Endodermal cell (in vitro differentiated cells): ENCODE measurements around the gene B3GALNT1. TPM values are rescaled to one million over a fixed set of nuclear protein-coding genes. Genes with fewer than 3 reads are reported as not detected.

Experiments
- DNase-seq: peaks from one replicate; pipeline ENCODE4 v3.0.0-alpha.2; 2017
- H3K27ac ChIP-seq: 2 replicates; pipeline ENCODE4 v1.5.1; 2013; ENCODE audit warnings: mild to moderate bottlenecking, low read depth, low read length, moderate library complexity
- H3K27me3 ChIP-seq: 2 replicates; pipeline ENCODE4 v1.6.1; 2013; ENCODE audit warnings: mild to moderate bottlenecking, low read length, moderate library complexity; ENCODE audit not compliant: insufficient read depth, control insufficient read depth, poor library complexity, severe bottlenecking
- H3K36me3 ChIP-seq: 2 replicates; pipeline ENCODE4 v1.7.0; 2013; ENCODE audit warnings: mild to moderate bottlenecking, low read length, moderate library complexity; ENCODE audit not compliant: control insufficient read depth, insufficient read depth
- H3K4me1 ChIP-seq: one replicate; pipeline ENCODE4 v1.7.0; 2013; ENCODE audit warnings: low read length; ENCODE audit not compliant: control insufficient read depth, insufficient read depth
- H3K4me3 ChIP-seq: 2 replicates; pipeline ENCODE4 v1.5.1; 2013; ENCODE audit warnings: mild to moderate bottlenecking, low read length, moderate library complexity
- H3K9ac ChIP-seq: 2 replicates; pipeline ENCODE4 v1.6.1; 2013; ENCODE audit warnings: mild to moderate bottlenecking, low read length, moderate library complexity; ENCODE audit not compliant: poor library complexity, severe bottlenecking; ENCODE audit errors: extremely low read depth
- H3K9me3 ChIP-seq: 2 replicates; pipeline ENCODE4 v1.6.1; 2013; ENCODE audit warnings: mild to moderate bottlenecking, low read length, moderate library complexity; ENCODE audit not compliant: control insufficient read depth
- H3K27ac Mint-ChIP-seq: 2 replicates; pipeline ENCODE4 v1.8.0; 2020; ENCODE audit warnings: mixed read lengths
- H3K27me3 Mint-ChIP-seq: 2 replicates; pipeline ENCODE4 v1.8.0; 2021; ENCODE audit warnings: mild to moderate bottlenecking, mixed read lengths; ENCODE audit not compliant: insufficient read depth
- H3K36me3 Mint-ChIP-seq: 2 replicates; pipeline ENCODE4 v1.8.0; 2020; ENCODE audit warnings: low read depth, mixed read lengths
- H3K4me1 Mint-ChIP-seq: 2 replicates; pipeline ENCODE4 v1.8.0; 2020; ENCODE audit warnings: mixed read lengths
- H3K4me3 Mint-ChIP-seq: 2 replicates; pipeline ENCODE4 v1.8.0; 2020; ENCODE audit warnings: mild to moderate bottlenecking, moderate library complexity, mixed read lengths
- H3K9me3 Mint-ChIP-seq: 2 replicates; pipeline ENCODE4 v1.8.0; 2020; ENCODE audit warnings: mild to moderate bottlenecking, mixed read lengths
- CTCF ChIP-seq: fragments of 200-600 bp; sonication (generic); conservative IDR thresholded peaks from 2 replicates; pipeline ENCODE4 v1.5.0; 2021; ENCODE audit warnings: antibody characterized with exemption, mild to moderate bottlenecking
- WGBS, 2 experiments: methylation state at CpG; one replicate each; pipeline versions ENCODE4 v1.1.5 to v1.1.7; 2013; ENCODE audit warnings: missing lambda C conversion rate in 2 of 2, mixed read lengths in 1 of 2; ENCODE audit not compliant: insufficient coverage in 1 of 2, insufficient read length in 1 of 2; 5-methylcytosine and 5-hydroxymethylcytosine counted together
- total RNA-seq, 2 donors: library from RNA; stranded (reverse); fragmentation: NEBNext Ultra II Directional in 1 of 2; extraction: Animal tissue kit (Norgen Biotek cat#: 25700) in 1 of 2; gene quantifications; 2 replicates in 1 of 2; 3 replicates in 1 of 2; pipeline ENCODE4 v1.2.1, GENCODE V29; 2021

Gene B3GALNT1
- total RNA-seq, 2 donors from 2014 or later = 23.1 to 24.7 TPM

GRCh38 chr3:161142486-161142885 lies 37.3 kb upstream of the B3GALNT1 start:
- no peak overlapping the region for H3K4me3 ChIP-seq
- Mint-ChIP-seq H3K27me3 (no peaks in the 10 kb centered on the region), H3K4me3 (no peak overlapping the region), H3K27ac (no peak overlapping the region), H3K4me1 (no peaks in the 10 kb centered on the region), H3K9me3 (peaks cover 16% of the 10 kb centered on the region), H3K36me3 (no peaks in the 10 kb centered on the region)
- no peaks in the 10 kb centered on the region for H3K4me1 ChIP-seq
- H3K36me3 ChIP-seq = no peaks in the 10 kb centered on the region
- peaks cover 28% of the 10 kb centered on the region for H3K9me3 ChIP-seq
- no peak for DNase-seq
- 80 to 97% methylated on average over 1 of the region's 1 CpG for WGBS, 2 experiments
- TF ChIP-seq CTCF = no peak
- no peak overlapping the region for H3K27ac ChIP-seq
- H3K27me3 ChIP-seq = no peaks in the 10 kb centered on the region
- no peak overlapping the region for H3K9ac ChIP-seq

- Mint-ChIP-seq H3K4me1 (no peaks in the 10 kb centered on the region), H3K27ac (no peak overlapping the region)
- TF ChIP-seq CTCF = no peak
Measured at GRCh38 chr3:161139686-161140085, 34.5 kb upstream of the B3GALNT1 start.

GRCh38 chr3:161137260-161137659 lies 32.1 kb upstream of the B3GALNT1 start:
- H3K4me1 ChIP-seq = no peaks in the 10 kb centered on the region
- H3K9ac ChIP-seq = no peak overlapping the region
- no peak overlapping the region for H3K4me3 Mint-ChIP-seq
- H3K36me3 Mint-ChIP-seq = no peaks in the 10 kb centered on the region
- H3K9me3 ChIP-seq = no peaks in the 10 kb centered on the region
- H3K9me3 Mint-ChIP-seq = no peaks in the 10 kb centered on the region
- H3K36me3 ChIP-seq = no peaks in the 10 kb centered on the region
- H3K27me3 ChIP-seq = no peaks in the 10 kb centered on the region
- no peaks in the 10 kb centered on the region for H3K4me1 Mint-ChIP-seq
- TF ChIP-seq CTCF = no peak
- no peaks in the 10 kb centered on the region for H3K27me3 Mint-ChIP-seq
- 79% methylated on average over 2 of the region's 2 CpGs; no CpG with 5 or more reads in 1 of the 2 experiments for WGBS, 2 experiments
- DNase-seq = no peak
- H3K4me3 ChIP-seq = no peak overlapping the region
- H3K27ac ChIP-seq = no peak overlapping the region
- H3K27ac Mint-ChIP-seq = no peak overlapping the region

More at GRCh38 chr3:161139686-161140085, 34.5 kb upstream of the B3GALNT1 start:
- no peak overlapping the region for H3K4me3 ChIP-seq
- H3K9ac ChIP-seq = no peak overlapping the region
- Mint-ChIP-seq H3K4me3 (no peak overlapping the region), H3K36me3 (no peaks in the 10 kb centered on the region), H3K27me3 (no peaks in the 10 kb centered on the region), H3K9me3 (peaks cover 11% of the 10 kb centered on the region)
- no peak overlapping the region for H3K27ac ChIP-seq
- 86 to 90% methylated on average over 2 to 3 of the region's 3 CpGs for WGBS, 2 experiments
- no peaks in the 10 kb centered on the region for H3K27me3 ChIP-seq
- H3K36me3 ChIP-seq = no peaks in the 10 kb centered on the region
- DNase-seq = no peak
- no peaks in the 10 kb centered on the region for H3K4me1 ChIP-seq
- H3K9me3 ChIP-seq = peaks cover 15% of the 10 kb centered on the region
